ENCODE results near the gene ZNF624. TPM values are rescaled to one million over a fixed set of nuclear protein-coding genes. Genes with fewer than 3 reads are reported as not detected.
A peak's percentile ranks its signal among the peaks of the same experiment; 100 is the strongest.
"Not testable (repeated sequence)": the region's sequence is repeated elsewhere in the genome, so short reads cannot be mapped to it uniquely, and the experiment has no call there.

Gene ZNF624
- 4.4 TPM for total RNA-seq

DNA sequence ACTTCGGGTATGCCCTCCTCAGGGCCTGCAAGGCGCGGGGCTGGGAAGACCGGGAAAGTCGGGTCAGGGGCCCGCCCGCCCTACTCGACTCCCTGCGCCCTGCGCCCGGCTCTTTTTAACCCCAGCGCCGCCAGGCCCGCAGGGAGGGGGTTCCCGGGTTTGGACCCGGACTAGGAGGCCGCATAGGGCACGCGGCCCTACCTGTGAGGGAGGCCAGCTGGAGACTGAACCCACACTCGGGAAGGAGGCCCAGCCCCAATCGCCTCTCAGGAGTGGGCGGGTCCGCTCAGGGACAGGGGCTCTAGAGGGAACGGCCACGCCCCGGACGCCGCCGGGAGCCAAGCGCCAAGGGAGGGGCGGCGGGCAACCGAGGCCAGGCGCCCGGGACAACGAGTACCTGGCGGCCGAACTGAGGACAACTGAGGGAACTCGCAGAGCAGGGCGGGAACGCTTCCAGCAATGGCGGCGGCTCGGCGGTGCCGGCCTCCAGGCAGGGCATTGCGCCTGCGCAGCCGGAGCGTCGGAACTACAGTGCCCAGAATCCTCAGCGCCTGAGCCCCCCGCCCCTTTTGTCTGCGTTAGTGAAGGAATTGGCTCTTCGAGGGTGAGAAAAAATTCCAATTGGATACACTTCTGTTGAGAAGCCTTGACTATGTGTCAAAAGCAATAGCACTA is at the start of gene ZNF624:
TSS of gene ZNF624 (minus strand) at position 484 of the 675 bp plus-strand sequence.
- peak; percentile 95 for DNase-seq (ENCODE audit: low spot score)

DNA sequence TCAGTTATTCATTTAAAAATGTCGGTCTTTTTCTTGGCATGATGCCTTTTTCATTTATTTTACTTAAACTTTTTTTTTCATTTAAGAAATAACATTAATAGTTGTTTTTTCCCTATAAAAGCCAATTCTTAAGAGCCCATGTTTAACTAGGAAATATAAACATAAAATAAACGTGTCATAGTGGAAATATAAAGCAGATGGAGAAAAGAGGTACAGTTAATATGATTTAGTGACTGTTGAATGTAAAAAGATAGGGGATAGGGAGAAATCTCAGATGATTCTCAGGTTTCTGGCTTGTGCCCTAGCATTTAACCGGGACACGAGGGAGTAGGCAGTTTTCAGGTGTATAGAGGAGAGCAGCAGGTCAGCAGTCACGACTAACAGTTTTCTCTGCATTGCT is 44.0 kb upstream of the ZNF624 start:
- not testable (repeated sequence) for DNase-seq (ENCODE audit: low spot score)

DNA sequence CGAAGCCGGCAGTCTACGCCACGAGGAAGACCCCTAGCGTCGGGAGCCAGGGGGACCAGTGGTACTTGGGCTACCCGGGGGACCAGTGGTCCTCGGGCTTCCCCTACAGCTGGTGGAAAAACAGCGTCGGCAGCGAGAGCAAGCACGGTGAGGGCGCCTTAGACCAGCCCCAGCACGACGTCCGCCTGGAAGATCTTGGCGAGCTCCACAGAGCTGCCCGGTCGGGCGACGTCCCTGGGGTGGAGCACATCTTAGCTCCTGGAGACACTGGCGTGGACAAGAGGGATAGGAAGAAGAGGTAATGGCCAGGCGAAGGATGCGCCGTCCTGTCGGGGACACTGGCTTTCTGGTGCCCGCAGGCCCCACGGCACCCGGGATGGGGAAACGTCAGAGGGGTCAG is 36.8 kb upstream of the ZNF624 start:
- not testable (repeated sequence) for DNase-seq (ENCODE audit: low spot score)

DNA sequence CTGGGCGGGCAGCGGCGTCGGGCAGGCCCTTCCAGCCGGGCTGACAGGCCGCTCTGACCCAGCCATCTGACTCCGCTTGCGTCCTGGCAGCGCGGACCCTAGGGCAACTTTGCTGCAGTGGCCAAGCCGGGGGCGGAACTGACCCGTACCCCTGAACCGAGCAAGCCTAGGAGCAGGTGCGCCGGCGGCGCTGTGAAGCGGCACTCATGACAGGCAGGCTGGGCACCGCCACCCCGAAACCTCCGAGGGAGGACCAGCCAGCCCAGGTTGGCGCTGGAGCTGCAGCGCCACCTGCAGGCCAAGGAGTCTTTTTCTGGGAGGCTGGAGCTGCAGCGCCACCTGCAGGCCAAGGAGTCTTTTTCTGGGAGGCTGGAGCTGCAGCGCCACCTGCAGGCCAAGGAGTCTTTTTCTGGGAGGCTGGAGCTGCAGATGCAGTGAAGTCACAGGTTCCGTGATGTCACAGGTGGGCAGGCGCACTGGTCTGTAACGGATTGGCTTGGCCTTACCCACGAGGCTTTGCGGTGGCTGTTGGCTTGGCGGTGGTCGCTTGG is 36.2 kb upstream of the ZNF624 start, which contains the start of gene CCDC144A:
TSS of gene CCDC144A (plus strand) at position 511 of the 551 bp plus-strand sequence. CDS start 160 bp downstream, outside the sequence.
- peak; percentile 69 for DNase-seq (ENCODE audit: low spot score)

DNA sequence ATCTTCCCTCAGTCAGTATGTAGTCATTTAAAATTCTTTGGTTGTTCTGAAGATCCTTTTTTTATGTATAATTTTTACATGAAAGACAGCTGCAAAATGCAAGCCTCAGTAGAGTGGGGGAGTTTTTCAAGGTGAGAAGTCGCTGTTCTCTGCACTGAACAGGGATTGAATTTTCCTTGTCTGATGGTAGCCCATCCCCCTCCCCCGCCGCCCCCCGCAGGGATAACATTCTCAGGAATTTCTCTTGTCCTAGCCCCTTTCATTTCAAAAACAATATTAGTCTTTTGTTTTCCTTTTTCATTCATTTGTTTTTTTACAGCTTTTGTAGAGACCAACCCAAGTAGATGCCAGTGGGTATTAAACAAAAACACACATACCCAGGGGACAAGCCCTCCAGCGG is 33.5 kb upstream of the ZNF624 start:
- DNase-seq (ENCODE audit: low spot score): not testable (repeated sequence)

DNA sequence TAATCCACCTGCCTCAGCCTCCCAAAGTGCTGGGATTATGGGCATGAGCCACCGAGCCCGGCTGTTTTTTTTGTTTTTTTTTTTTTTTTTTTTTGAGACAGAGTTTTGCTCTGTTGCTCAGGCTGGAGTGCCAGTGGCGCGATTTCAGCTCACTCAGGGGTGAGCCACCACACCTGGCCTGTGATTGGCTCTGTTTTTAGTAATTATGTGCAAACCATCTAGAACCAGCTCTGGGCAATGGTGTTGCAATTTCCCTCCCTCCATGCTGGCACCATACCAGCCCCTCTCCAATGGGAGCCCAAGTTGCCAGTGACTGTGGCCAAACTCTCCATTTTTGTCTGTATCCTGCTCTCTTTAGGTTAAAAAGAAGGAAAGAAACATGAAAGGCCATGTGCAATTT is 32.4 kb upstream of the ZNF624 start:
- DNase-seq (ENCODE audit: low spot score): not testable (repeated sequence)

DNA sequence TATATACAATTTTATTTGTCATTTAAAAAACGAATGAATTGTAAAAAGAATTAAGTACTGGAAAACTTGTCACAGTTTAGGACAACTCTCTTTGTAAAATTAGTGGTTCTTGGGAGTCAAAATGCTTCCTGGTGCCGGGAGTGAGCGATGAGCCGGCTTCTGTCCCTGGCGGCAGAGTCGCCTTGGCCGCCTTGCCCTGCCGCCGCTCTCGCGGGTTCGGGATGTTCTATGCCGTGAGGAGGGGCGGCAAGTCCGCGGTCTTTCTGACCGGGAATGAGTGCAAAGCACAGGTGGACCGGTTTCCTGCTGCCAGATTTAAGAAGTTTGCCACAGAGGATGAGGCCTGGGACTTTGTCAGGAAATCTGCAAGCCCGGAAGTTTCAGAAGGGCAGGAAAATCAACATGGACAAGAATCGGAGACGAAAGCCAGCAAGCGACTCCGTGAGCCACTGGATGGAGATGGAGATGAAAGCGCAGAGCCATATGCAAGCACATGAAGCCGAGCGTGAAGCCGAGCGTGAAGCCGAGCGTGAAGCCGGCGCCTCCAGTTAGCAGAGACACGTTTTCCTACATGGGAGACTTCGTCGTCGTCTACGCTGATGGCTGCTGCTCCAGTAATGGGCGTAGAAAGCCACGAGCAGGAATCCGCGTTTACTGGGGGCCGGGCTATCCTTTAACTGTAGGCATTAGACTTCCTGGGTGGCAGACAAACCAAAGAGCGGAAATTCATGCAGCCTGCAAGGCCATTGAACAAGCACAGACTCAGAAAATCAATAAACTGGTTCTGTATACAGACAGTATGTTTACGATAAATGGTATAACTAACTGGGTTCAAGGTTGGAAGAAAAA is 29.9 kb upstream of the ZNF624 start:
- not testable (repeated sequence) for DNase-seq (ENCODE audit: low spot score)

DNA sequence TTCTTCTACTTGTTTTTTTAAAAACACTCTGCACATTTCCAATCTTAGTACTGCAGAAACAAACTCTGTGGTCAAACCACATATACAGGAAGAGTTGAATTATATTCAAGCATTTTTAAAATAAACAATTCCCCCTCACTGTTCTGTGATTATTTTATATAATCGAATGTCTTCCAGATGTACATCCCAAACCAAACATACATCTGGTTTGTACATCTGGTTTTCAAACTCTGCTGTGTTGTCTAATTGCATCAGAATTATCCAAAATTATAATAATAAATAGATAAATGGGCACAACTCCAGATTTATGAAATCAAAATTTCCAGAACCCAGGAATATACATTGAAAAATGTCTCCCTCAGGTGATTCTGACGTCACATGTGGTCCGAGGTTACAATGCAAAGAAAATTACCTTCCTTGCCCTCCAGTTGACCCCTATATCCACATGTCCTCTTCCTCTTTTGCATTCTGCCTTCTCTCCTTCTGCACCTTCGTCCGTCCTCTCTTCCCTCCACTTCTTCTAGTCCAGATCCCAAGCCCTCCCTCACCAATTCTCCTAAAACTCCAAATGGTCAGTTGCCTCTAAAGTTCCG is 23.1 kb upstream of the ZNF624 start:
- DNase-seq (ENCODE audit: low spot score): no peak

DNA sequence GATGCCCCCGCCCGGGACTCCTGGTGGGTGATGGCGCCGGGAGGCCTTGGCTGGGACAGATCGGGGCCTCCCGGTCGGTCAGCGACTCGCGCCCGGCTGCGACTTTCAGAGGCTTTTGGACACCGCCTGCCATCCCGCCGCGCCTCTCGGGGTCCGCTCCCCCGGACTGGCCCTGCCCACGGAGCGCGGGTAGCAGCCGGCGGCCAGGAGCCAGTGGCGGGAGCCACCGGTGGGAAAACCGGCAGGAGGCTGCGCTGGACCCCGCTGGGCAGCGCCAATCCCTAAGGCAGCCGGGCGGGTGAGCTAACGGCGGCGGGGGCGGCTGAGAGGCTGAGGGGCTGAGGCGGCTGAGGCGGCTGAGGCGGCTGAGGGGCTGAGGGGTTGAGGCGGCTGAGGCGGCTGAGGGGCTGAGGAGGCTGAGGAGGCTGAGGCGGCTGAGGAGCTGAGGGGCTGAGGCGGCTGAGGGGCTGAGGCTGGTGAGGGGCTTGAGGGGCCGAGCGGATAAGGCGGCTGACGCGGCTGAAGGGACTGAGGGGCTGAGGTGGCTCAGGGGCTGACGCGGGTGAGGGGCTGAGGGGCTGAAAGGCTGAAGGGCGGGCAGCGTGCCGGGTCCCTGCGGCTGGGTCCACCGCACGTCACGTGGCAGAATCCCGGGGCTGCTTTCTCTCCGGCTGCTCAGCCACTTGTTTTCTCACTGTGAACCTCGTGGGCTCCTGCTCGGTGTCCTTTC is 13.4 kb upstream of the ZNF624 start:
- not testable (repeated sequence) for DNase-seq (ENCODE audit: low spot score)

DNA sequence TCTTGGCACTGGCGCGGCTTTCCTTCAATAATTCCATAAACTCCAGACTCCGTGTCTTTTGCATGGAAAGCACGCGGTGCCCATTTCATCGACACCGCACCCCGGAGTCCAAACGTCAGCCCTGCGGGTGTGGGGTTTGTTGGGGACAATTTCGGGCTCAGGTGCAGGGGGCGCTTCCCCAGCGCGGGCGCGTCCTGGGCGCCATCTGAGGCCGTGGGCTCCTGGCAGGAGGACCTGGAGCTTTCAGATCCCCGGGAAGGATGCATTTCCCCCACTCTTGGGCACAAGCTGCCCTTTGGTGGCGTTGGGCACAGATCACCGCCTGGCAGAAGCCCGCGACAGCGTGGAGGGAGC is 12.9 kb upstream of the ZNF624 start:
- not testable (repeated sequence) for DNase-seq (ENCODE audit: low spot score)

DNA sequence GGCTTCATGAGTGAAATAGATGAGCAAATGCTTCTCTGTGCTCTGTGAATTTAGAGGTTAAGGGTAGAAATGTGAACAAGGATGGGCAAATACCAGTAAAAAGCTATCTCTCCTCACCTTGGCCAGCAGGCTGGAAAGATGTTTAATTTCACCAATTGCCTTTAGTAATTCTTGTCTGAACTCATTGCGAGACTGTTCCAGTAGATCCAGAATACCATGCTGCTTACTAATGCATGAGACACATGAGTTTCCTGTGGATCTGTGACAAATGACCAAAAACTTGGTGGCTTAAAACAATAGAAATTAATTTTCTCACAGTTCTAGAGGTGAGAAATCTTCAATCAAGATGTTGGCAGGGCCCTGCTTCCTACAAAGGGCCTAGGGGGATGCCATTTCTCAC is 9.3 kb upstream of the ZNF624 start:
- DNase-seq (ENCODE audit: low spot score): no peak

DNA sequence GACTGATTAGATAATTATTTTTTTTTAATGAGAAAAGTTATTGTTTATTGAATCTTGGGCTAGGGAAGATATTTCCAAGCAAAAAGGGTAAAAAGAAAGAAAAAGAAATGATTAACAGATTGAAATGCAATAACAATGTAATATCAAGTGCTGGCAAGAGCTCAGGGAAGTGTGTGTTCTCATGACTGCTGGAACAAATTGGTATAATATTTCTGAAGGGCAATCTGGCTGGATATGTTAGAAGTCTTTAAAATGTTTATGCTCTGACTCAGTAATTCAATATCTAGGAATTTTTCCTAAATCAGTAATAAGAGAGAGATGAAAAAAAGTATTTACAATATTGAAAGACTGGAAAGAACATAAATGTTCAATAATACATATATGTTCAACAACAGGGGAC is 7.6 kb upstream of the ZNF624 start:
- no peak for DNase-seq (ENCODE audit: low spot score)

DNA sequence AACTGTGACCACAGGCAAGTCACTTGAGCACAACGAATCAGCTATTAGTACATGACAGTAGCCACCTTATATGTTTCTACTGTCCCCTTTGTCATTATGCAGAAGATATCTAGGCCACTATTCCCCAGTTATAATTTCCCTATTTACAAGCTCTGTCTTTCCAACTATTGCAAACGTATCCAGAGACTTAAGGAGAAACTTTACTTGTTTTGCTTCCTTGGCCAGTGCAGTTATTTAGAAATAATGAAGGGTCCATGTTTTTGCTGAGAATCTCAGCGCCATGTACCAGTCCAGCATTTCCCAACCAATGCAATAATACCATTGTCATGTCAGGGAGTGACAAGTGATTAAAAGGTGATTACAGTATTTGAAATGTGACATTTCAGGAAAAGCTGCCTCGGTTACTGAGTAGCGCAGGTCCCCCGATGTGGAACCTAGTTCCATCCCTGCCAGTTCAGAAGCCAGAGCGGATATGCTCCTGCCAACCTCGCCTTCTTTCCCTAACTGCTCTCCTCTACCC is 743 bp downstream of the ZNF624 start:
- DNase-seq (ENCODE audit: low spot score): no peak

DNA sequence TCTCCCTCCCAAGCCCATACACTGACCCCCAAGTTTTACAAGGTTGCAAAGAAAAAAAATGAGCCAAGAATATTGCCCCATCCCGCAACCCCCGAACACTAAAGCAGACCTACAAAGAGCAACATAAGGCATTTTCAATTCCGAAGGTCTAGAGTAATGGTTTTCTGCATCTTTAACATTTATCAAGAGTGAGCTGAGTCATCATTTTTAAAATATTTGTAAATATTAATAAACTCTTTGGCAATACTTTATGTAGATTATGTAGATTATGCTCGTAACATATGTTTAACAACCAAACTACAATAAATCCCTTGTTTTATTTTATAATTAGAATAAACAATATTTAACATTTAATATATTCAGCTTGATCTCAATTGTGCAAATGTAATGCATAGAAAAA is 1.4 kb downstream of the ZNF624 start:
- DNase-seq (ENCODE audit: low spot score): no peak

DNA sequence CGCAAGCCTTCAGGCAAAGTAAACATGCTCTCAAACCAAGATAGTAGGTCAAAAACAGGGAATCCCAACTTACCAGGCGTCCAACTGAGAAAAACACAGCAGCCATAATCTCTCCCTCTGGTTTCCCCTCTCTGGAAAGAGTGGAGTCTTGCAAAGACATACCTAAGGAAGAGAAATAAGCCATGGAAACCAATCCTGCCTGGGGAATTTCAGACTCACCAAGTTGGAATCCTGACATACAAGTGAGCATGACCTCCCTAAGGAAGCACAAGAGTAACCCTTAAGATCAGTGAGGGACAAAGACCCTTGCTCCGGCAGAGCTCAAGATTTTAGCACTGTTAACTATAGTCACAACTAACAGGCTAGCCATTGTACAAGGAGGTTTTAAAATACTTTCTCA is 4.1 kb downstream of the ZNF624 start:
- DNase-seq (ENCODE audit: low spot score): no peak

DNA sequence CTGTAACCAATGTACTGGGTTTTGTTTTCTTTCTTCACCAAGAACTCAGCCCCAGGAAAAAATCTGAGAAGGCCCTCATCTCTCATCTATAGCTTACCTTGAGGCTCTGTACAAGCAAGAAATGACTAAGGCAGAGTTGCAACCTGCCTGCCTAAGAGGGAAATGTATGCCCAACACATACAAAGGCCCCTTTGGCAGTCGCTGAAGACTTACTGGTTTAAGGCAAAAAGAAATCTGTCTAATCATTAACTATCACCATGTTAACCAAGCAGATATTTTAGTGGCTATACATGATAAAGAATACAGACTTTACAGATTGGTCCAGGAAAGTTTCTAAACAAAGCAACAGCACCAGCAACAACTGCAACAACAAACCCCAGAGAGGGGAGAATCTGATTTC is 14.2 kb downstream of the ZNF624 start:
- DNase-seq (ENCODE audit: low spot score): no peak

DNA sequence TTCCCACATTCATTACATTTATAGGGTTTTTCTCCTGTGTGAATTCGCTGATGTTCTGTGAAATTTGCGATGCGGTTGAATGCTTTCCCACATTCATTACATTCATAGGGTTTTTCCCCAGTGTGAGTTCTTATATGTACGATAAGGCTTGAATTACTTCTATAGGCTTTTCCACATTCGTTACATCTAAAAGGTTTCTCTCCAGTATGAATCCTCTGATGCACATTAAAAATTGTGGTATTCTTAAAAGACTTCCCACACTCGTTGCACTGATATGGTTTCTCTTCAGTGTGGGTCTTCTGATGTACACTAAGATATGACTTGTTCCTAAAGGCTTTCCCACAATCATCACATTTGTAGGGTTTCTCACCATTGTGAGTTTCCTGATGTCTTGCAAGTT is 30.4 kb downstream of the ZNF624 start:
- DNase-seq (ENCODE audit: low spot score): no peak

DNA sequence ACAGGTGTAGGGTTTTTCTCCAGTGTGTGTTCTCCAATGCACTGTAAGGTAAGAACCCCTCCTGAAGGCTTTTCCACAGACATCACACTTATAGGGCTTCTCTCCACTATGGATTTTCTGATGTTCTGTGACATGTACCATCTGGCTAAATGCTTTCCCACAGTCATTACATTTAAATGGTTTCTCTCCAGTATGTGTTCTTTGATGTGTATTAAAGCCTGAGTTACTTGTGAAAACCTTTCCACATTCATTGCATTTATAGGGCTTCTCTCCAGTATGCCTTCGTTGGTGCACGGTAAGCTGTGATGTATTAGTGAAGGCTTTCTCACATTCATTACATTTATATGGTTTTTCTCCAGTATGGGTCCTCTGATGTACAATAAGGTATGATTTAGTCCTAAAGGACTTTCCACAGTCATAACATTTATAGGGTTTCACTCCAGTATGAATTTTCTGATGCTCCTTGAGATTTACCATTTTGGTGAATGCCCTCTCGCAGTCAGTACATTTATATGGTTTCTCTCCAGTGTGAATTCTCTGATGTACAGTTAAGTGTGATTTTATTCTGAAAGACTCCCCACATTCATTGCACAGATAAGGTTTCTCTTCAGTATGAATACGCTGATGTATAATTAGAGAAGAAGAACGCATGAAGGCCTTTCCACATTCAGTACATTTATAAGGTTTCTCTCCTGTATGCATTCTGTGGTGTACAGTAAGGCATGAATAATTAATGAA is 30.9 kb downstream of the ZNF624 start:
- DNase-seq (ENCODE audit: low spot score): no peak

DNA sequence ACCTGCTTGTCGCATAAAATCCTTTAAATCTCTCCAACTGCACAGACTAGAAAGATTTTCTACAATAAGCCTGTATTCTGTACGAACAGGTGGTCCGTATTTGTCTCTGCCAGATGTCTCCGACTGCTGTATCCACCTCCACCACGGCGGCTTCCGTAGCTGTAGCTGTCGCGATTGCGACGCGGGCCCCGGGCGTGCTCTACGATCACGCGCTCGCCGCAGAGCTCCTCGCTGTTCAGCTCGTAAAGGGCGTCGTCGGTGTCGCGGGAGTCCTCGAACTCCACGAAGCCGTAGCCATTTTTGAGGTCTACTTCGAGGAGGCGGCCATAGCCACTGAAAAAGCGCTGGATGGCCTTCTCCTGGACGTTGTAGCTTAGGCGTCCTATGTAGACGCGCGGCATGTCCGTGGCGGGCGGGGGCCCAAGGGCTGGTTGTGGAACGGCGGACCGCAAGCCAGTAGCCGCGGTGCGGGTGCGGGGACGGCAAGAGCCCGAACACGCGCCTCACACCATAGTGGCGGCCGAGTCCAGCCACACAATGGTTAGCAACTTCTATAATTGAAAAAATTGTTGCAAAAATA is 36.1 kb downstream of the ZNF624 start:
- no peak for DNase-seq (ENCODE audit: low spot score)

DNA sequence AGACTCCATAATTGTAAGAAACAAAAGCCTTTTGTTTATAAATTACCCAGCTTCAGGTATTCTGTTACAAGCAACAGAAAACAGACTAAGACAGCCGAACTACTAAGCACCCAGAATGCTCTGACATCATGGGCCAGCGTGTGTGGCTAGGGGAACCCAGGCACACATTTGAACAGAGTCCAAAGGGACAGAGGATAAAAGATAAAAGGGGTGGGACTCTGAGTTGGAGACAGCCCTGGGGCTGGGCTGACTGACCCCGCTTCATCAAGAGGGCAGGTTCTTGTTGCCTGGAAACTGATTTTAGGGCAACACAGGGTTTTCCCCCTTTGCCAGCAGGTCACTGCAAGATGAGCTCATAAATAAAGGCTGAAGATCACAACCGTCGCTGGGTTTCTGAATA is 54.1 kb downstream of the ZNF624 start:
- DNase-seq (ENCODE audit: low spot score): no peak
